Neural cell (in vitro differentiated cells): ENCODE results near the gene RASD2. TPM values are rescaled to one million over a fixed set of nuclear protein-coding genes. Genes with fewer than 3 reads are reported as not detected.
"Not testable (repeated sequence)": the region's sequence is repeated elsewhere in the genome, so short reads cannot be mapped to it uniquely, and the experiment has no call there.

Experiments
- H2AFZ ChIP-seq: fragments of 200-600, 300-800 bp; sonication (generic), shearing (Covaris generic); 2 replicates; pipeline ENCODE4 v1.6.0; 2014; ENCODE audit warnings: low read depth, mild to moderate bottlenecking, antibody characterized with exemption, low read length, moderate library complexity
- H3F3A ChIP-seq: fragments of 200-600 bp; shearing (Covaris generic); 2 replicates; pipeline ENCODE4 v1.6.1; 2016; ENCODE audit warnings: mild to moderate bottlenecking, moderate library complexity, mixed read lengths, antibody characterized with exemption, low read length; ENCODE audit not compliant: insufficient read depth, poor library complexity, severe bottlenecking
- H3K27ac ChIP-seq: fragments of 200-600, 300-800 bp; sonication (generic), shearing (Covaris generic); 2 replicates; pipeline ENCODE4 v1.5.1; 2014; ENCODE audit warnings: mild to moderate bottlenecking, low read length, moderate library complexity
- H3K27me3 ChIP-seq: fragments of 300-800, 200-600 bp; sonication (generic), shearing (Covaris generic); 2 replicates; pipeline ENCODE4 v1.6.0; 2014; ENCODE audit warnings: mild to moderate bottlenecking, low read depth, low read length, moderate library complexity; ENCODE audit not compliant: insufficient read depth
- H3K36me3 ChIP-seq: fragments of 300-800, 200-600 bp; sonication (generic), shearing (Covaris generic); 2 replicates; pipeline ENCODE4 v1.5.1; 2014; ENCODE audit warnings: mild to moderate bottlenecking, antibody characterized with exemption, low read length, moderate library complexity; ENCODE audit not compliant: insufficient read depth
- H3K4me2 ChIP-seq: fragments of 300-800, 200-600 bp; sonication (generic), shearing (Covaris generic); 2 replicates; pipeline ENCODE4 v1.6.0; 2014; ENCODE audit warnings: mild to moderate bottlenecking, low read length
- H3K4me3 ChIP-seq: fragments of 300-800, 200-600 bp; sonication (generic), shearing (Covaris generic); 2 replicates; pipeline ENCODE4 v1.5.1; 2014; ENCODE audit warnings: mild to moderate bottlenecking, low read length, moderate library complexity
- H3K79me2 ChIP-seq: fragments of 200-600 bp; shearing (Covaris generic); replicated peaks from 2 replicates; pipeline ENCODE4 v1.6.0; 2014; ENCODE audit warnings: mild to moderate bottlenecking, low read length, moderate library complexity; ENCODE audit not compliant: insufficient read depth
- H3K9ac ChIP-seq: fragments of 300-800, 200-600 bp; sonication (generic), shearing (Covaris generic); 2 replicates; pipeline ENCODE4 v1.6.1; 2016; ENCODE audit warnings: mild to moderate bottlenecking, low read length, mixed read lengths
- H3K9me2 ChIP-seq: fragments of 200-600 bp; shearing (Covaris generic); 2 replicates; pipeline ENCODE4 v1.6.1; 2016; ENCODE audit warnings: mild to moderate bottlenecking, low read length, mixed read lengths; ENCODE audit not compliant: insufficient read depth
- H3K9me3 ChIP-seq: fragments of 200-600, 300-800 bp; sonication (generic), shearing (Covaris generic); 2 replicates; pipeline ENCODE4 v1.6.1; 2016; ENCODE audit warnings: mild to moderate bottlenecking, mixed run types, low read length, moderate library complexity, mixed read lengths
- H4K20me1 ChIP-seq: fragments of 200-600 bp; shearing (Covaris generic); 2 replicates; pipeline ENCODE4 v1.6.1; 2016; ENCODE audit warnings: mild to moderate bottlenecking, mixed run types; ENCODE audit not compliant: insufficient read depth
- CTCF ChIP-seq: fragments of 450-650 bp; IDR thresholded peaks from 2 replicates; pipeline ENCODE4 v1.5.1; 2014; ENCODE audit warnings: antibody characterized with exemption, mild to moderate bottlenecking, moderate library complexity; ENCODE audit not compliant: poor library complexity, severe bottlenecking
- EP300 ChIP-seq: fragments of 450-650 bp; conservative IDR thresholded peaks from 2 replicates; pipeline ENCODE4 v1.6.1; 2014; ENCODE audit warnings: antibody characterized with exemption, mild to moderate bottlenecking, moderate library complexity; ENCODE audit not compliant: poor library complexity, severe bottlenecking
- EZH2 ChIP-seq: fragments of 200-600, 300-800 bp; shearing (Covaris generic), sonication (generic); IDR thresholded peaks from 2 replicates; pipeline ENCODE4 v1.6.1; 2014; ENCODE audit warnings: antibody characterized with exemption, low read length, borderline replicate concordance, mild to moderate bottlenecking; ENCODE audit not compliant: insufficient read depth, poor library complexity, severe bottlenecking
- MXI1 ChIP-seq: fragments of 450-650 bp; conservative IDR thresholded peaks from 2 replicates; pipeline ENCODE4 v1.6.1; 2014; ENCODE audit warnings: antibody characterized with exemption, mild to moderate bottlenecking; ENCODE audit not compliant: poor library complexity, severe bottlenecking
- POLR2AphosphoS5 ChIP-seq: IDR thresholded peaks from 2 replicates; pipeline ENCODE4 v1.6.1; 2012
- RAD21 ChIP-seq: fragments of 450-650 bp; conservative IDR thresholded peaks from 2 replicates; pipeline ENCODE4 v1.6.1; 2014; ENCODE audit warnings: antibody characterized with exemption, mild to moderate bottlenecking, moderate library complexity
- REST ChIP-seq: IDR thresholded peaks from 2 replicates; pipeline ENCODE4 v1.6.1; 2012; ENCODE audit warnings: borderline replicate concordance
- SMC3 ChIP-seq: fragments of 450-650 bp; conservative IDR thresholded peaks from 2 replicates; pipeline ENCODE4 v1.6.1; 2014; ENCODE audit warnings: antibody characterized with exemption, mild to moderate bottlenecking, moderate library complexity; ENCODE audit not compliant: poor library complexity
- TAF1 ChIP-seq: IDR thresholded peaks from 2 replicates; pipeline ENCODE4 v1.6.1; 2012; ENCODE audit warnings: low read depth
- polyA minus RNA-seq: library from RNA; depleted of rRNA, polyadenylated mRNA; stranded (reverse); fragments of >200 nt; gene quantifications from 2 replicates; pipeline ENCODE4 v1.2.3, GENCODE V29; 2014
- polyA plus RNA-seq: library from polyadenylated mRNA; depleted of rRNA; stranded (reverse); fragments of >200 nt; gene quantifications from 2 replicates; pipeline ENCODE4 v1.2.3, GENCODE V29; 2014

RASD2 gene
- 0.14 and 0.40 TPM in 2 replicates for polyA plus RNA-seq
- polyA minus RNA-seq: 0.23 and 0.24 TPM in 2 replicates

GRCh38 chr22:35540595-35541253 is at the start of gene RASD2:
RASD2 (plus strand) TSS chr22:35540831; CDS start chr22:35546810, 5,979 bp downstream.
- Histone ChIP-seq H3K9me3 (no peaks in the 10 kb centered on the region), H3K27me3 (peaks cover 41% of the 10 kb centered on the region), H3K4me3 (peak within 1 kb of the TSS; percentile 77), H4K20me1 (no peaks in the 10 kb centered on the region), H3F3A (no peaks in the 10 kb centered on the region), H3K27ac (no peak within 1 kb of the TSS), H3K79me2 (no peaks in the 10 kb centered on the region), H3K4me2 (peak within 1 kb of the TSS; percentile 73), H2AFZ (peak within 1 kb of the TSS; percentile 40), H3K36me3 (no peaks in the 10 kb centered on the region), H3K9ac (peak within 1 kb of the TSS; percentile 57), H3K9me2 (no peaks in the 10 kb centered on the region)
- no peak for TF ChIP-seq CTCF
- no peak for TF ChIP-seq SMC3
- TF ChIP-seq REST: no peak
- no peak for TF ChIP-seq RAD21
- no peak for TF ChIP-seq TAF1
- TF ChIP-seq EP300: no peak

GRCh38 chr22:35491061-35491907 is 49.3 kb upstream of the RASD2 start:
- H3F3A ChIP-seq, H3K36me3 ChIP-seq, H3K79me2 ChIP-seq, H3K4me3 ChIP-seq, H2AFZ ChIP-seq, H3K9ac ChIP-seq, H3K27me3 ChIP-seq, H3K9me2 ChIP-seq, H4K20me1 ChIP-seq, H3K4me2 ChIP-seq, H3K9me3 ChIP-seq, H3K27ac ChIP-seq: not testable (repeated sequence)

GRCh38 chr22:35491908-35492380 is 48.7 kb upstream of the RASD2 start:
- Histone ChIP-seq H2AFZ (no peak overlapping the region), H3K9ac (no peak overlapping the region), H4K20me1 (no peaks in the 10 kb centered on the region), H3K9me2 (no peaks in the 10 kb centered on the region), H3K27me3 (no peaks in the 10 kb centered on the region), H3K9me3 (no peaks in the 10 kb centered on the region), H3K4me3 (no peak overlapping the region), H3K4me2 (no peak overlapping the region), H3F3A (no peaks in the 10 kb centered on the region), H3K36me3 (no peaks in the 10 kb centered on the region), H3K79me2 (no peaks in the 10 kb centered on the region), H3K27ac (no peak overlapping the region)
- TF ChIP-seq REST (no peak), EP300 (no peak), MXI1 (no peak), POLR2AphosphoS5 (no peak), EZH2 (no peak), SMC3 (no peak), TAF1 (no peak), RAD21 (no peak)
